KG1 (cell line): Measurements from ENCODE around the gene MISP3.

Experiments
- DNase-seq: peaks from one replicate; lab custom pipeline; 2025; lab: John Stamatoyannopoulos, UW

The MISP3 gene

DNA sequence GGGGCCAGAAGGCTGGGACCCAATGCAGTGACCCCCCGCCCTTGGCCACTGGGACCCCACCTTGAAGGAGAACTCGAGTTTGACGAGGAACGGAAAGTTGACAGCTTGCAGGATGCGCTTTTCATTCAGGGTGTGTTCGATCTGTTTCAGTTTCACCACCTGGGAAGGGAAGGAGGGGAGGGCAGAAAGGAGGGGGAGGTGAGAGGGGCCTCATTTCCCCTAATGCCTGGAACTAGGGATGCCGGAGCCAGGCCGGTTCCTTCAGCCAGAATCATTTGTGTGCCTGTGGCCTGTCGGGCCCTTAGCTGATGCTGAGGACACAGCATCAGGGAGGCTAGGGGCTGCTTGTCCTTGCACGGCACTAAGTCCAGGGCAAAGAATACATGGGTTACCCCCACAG, 30.2 kb downstream of the MISP3 start:
- DNase-seq: no peak

DNA sequence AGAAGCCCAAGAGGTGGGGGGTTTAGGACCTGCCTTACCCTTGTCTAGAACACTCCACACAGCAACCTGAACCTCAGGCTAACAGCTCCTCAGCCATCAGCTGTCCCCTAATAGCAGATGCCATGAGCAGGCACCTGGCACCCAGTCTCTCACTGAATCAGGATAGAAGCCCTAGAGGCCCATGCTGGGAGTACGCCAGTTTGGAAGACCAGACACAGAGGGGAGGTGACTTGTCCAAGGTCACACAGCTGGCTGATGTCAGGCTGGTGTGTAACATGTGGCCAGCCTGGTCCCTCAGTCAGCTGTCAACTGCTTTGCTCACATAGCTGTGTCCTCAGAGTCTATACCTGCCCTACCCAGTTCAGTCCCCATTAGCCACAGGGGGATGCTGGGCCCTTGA, 30.7 kb downstream of the MISP3 start:
- DNase-seq: no peak

DNA sequence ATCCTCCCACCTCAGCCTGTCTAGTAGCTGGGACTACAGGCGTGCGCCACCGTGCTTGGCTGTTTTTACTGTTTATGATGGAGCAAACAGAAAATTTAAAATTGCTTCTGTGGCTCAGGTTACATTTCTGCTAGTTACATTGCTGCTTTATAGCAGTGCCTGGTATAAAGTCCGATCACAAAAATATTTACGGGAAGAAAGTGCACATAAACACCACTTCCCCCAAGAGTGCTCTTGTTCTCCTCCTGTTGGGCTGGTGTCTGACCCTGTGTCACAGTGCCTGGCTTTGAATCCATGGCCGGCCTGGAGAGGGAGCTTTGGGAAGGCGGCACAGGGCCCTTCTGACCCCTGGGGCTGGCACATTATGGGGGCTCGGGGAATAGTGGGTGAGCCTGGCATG, 33.1 kb downstream of the MISP3 start:
- DNase-seq: no peak

DNA sequence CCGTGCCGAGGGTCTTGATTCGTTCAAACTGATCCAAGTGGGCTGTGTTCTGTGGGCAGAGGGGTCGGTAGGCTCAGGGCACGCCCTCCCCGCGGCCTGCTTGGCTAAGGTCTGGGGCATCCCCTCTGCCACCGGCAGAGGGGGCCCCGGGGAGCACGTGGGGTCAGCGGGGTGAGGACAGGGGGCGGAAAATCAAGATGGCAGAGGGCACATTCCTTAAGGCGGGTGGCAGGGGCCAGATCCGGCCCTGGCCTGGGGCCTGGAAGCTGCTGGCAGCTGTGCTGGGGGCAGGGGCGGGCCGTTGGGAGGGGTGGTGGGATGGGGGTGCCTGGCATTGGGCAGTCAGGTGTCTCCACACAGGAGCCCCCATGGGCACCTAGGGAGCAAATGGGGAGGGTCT, 34.3 kb downstream of the MISP3 start:
- no peak for DNase-seq

DNA sequence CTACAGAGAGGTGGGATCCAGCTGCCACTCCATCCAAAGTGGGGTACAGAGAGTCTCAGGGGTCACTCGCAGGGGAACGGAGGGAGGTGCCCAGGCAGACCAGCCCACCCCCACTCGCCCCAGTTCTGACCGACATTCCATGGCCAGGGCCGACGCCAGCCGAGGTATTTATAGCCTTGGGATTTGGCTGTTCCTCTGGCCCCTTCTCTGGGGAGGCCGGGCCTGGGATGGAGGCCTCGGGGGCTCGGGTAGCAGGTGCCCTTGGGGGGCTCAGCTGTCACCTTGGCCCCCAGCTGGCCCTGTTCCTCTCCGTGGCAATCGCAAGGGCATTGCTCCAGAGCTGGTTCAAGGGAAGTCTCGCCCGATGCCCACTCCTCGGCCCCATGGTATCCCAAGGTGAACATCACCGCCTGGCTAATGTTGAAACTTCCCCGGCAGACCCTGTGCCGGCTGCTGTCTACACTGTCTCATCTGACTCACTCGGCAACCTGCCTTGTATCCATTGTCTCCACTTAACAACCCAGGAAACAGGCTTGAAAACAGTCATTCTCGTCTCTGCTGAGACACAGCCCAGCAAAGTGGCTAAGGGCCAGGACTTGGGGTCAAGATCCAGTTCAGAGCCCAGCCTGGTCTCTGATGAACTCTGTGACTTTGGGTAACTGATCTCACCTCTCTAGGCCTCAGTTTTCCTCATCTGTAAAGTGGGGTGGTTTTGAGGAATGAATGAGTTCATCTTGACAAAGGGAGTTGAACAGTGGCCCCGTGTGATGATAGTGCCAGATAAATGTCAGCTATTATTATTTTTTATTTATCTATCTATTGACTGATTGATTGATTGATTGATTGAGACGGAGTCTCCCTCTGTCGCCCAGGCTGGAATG, 35.2 kb downstream of the MISP3 start:
- DNase-seq: no peak

DNA sequence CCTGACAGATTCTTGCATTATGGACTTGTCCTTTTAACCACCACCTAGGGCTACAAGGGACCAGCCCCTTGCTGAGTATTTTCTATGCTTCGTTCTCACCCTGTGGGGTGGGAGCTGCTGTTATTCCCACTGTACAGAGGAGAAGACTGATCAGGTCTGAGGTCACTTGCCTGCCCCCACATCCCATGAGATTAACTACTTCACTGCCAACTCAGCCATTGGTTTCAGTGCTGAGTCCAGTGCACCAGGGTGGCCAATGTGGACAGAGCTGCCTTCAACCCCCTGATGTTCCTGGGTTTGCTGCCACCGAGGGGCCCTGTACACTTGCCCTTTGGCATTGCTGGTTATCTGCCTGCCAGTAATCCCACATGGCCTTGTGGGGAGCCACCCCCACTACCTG, 38.1 kb downstream of the MISP3 start:
- DNase-seq: no peak

DNA sequence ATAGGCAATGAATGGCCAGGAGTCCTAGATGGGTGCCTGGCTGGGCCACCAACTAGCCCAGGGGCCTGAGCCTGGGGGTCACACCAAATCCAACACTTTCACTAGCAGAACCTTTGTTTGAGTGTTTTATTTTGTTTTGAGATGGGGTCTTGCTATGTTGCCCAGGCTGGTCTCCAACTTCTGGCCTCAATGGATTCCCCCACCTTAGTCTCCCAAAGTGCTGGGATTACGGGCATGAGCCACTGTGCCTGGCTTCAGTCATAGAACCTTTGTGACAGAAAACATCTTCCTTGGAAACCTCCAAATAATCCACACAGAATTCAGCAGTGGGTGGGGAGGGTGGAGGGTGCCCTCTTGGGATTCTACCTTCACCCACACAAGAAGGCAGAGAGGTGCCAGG, 38.9 kb downstream of the MISP3 start:
- DNase-seq: no peak

DNA sequence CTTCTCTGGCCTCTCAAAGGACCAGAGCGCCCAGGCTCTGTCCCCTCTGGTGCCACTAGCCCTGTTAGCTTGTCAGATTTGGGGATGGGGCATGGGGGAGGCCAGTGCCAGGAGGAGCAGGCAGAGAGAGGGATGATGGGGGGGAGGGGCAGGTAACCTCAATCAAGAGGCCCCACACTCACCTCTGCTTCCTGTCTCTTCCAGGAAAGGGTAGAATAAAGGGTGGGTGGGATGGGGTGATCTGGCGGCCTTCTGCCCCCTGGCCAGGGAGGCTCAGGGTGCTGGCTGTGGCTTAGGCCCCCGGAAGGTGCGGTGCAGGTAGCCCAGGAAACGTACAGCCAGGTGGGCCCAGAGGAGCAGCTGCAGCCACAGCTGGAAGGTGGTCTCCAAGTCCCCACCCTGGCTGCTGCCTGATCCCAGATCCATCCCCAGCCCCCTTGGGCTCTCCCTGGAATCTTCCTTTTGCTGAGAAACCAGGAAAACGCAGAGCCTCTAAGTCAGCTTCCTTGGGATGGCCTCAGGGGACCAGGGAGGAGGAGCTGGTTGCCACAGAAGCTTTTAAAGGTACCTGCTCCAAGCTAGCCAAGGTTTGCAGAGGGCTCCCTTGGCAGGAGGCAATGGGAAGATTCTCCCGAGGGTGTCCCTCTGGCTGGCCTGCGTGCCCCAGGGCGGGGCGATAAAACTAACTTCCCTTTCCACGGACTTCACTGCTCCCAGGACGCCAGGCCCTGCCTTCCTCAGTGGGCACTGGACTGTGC, 39.6 kb downstream of the MISP3 start:
- no peak for DNase-seq

DNA sequence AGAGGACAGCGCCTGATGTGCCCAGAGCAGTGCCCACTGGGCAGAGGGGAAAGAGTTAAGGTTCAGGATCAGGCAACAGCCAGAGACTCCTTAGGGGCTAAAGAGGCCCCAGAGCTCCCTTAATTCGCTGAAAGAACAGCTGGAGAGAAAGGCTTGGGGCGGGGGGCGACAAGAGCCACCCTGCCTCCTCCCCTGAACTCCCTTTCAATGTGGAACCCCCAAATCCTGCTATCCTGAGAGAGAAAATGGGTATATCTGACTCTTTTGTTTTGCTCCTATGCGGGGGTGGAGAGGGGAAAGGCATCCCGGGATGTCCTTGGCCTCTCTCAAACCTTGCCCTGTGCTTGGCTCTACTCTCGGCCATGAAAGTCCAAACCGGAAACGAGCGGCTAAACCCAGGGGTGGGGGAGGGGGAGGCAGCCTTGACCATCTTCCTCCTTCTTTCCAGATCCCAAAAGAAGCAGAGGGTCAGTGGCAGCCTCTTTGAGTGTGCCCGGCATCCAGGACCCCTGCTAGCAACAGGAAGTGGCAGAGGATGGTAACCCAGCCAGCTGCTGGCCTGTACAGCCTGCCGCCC, 40.3 kb downstream of the MISP3 start:
- no peak for DNase-seq

DNA sequence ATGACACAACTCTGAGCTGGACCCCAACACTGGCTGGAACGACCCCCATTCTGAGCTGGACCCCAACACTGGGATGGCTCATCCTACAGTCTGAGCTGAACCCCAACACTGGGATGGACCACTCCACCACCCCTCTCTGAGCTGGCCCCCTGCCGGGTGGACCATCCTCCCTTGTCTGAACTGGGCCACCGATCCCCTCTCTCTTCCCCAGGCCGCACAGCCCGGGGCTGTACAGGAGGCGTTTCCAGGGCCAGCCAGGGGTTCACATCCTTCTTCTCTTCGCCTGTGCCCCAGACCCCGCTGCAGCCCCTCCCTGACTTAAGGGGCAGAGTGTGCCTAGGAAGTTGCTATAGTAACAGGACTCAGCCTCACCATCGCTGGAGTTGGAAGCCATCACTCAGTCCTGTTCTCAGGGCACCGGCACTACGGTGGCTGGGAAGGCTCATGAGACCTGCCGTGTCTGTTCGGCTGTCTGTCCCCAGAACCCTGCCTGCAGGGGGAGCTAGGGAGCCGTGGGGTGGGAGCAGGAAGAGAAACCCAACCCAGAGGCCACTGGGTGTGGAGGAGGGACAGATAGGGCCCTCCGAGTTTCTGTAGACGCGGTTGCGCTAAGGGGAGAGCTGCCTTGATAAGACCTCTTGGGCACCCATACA, 41.3 kb downstream of the MISP3 start:
- peak; percentile 41 for DNase-seq

DNA sequence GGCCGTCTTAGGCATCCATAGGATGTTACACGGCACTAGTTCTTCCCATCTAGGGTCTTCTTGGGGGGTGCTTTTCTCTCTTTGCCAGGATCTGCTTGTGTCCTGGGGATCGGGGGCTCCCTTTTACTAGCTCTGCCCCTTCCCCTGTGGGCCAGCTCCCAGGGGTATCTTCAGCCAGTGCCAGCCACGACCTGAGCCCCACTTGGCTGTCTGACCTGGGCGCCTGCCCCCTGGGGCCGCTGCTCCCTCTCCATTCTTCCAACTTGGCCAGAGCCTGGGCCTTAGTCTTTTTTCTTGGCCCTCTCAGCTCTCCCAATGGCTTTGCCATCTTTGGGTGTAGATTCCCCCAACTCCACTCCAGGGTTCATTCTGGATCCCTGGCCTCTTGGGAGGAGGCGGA, 41.9 kb downstream of the MISP3 start:
- no peak for DNase-seq

DNA sequence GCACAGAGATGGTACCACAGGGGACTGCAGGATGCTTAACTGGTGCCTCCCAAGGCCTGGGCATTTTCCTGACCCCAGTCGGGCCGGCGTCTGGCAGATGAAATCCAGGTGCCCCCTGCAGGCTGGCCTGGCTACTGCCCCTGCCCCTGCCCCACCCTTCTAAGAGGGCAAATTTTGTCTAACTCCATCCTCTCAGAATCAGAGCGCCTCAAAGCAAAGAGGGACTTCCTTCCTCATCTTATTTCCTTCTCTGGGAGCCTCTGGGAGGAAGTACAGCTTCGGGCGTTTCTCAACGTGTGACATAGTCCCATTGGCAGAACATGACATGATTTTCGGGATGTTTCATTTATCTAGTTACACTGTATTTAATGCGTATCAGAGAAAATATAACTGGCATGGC, 42.3 kb downstream of the MISP3 start:
- no peak for DNase-seq

DNA sequence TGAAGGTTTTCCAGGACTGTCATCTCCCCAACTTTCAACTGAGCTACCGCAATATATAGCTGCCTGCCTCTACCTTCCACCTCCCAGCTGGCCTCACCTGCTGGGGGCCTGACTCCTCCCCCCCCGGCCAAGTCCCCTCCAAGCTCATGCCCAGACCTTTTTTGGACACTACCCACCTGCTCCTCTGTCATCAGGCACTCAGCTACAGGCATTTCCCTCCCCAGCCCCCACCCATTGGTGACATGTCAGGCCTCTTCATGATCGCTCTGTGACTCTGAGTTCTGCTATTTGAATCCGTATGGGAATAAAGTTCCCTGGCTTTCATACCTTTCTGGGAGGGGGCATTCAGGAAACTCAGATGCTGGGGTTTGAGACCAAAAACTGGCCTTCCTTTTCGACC, 43.2 kb downstream of the MISP3 start:
- DNase-seq: no peak

DNA sequence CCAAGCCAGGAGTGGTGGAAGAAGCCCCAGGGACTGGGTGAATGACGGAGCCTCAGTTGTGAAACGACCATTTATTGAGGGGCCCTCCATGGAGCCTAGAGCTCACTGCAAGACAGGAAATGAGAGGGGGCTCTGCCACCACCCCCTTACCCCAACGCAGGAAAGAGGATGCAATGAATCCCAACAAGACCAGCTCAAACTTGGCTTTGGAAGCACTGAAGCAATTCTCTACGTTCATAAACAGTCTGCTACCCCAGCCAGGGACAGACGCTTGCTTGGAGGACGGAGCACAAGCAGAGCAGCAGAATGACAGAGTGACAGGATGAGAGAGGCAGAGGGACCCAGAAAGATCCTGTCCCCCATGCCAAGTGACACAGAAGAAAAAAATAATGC, 43.9 kb downstream of the MISP3 start:
- no peak for DNase-seq

DNA sequence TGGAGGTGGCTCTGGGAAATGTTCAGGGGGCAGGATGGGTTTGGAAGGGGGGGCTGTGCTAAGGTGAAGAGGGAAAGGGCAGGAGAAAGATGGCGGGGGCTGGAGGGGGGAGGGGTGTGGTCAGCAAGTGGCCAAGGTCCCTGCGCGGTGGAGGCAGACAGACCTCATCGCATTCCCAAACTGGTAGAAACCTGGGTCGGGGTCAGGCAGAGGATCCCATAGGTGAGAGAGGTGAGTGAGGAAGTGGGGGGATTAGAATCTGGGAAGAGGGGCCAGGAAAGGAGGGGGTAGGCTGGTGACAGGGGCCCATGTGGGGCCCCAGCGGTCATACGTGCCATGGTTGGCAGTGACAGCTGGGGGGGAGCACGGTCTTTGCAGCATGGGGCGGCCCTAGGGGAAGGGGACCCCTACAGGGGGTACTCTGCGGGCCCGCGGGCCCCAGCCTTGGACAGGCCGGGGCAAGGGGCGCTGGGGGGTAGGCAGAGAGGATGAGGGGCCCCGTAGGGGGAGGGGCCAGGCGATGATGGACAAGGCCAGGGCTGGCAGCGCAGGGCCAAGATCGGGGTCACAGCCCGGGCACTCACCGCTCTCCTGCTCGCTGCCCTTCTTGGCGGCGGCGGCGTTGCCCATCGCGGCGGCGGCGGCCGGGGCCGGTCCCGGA, 44.5 kb downstream of the MISP3 start:
- DNase-seq: no peak

DNA sequence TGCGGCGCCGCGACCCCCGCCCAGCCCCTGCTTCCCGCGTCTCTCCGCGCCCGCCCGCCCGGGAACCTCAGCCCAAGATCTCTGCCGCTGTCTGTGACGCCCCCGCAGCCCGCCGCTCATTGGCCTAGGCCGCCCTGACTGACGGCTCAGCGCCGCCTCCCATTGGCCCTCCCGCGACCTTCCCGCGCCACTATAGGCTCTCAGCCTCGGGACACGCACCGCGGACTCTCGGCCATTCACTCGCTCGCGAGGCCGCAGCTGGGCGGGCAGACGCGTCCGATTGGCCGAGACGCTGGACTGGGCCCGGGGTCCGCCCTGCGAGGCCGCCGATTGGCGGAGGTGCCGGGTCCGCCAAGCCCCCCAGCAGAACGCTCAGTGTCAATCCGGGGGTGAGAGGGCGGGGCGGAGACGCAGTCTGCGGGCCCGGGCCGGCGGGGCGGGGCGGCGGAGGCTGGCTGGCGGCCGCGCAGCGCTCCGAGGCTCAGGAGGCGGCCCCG, 45.1 kb downstream of the MISP3 start, which contains the start of gene PRKACA:
TSS of gene PRKACA (minus strand) at position 95 of the 497 bp plus-strand sequence. CDS start 215 bp downstream, outside the sequence.
- peak; percentile 93 for DNase-seq

DNA sequence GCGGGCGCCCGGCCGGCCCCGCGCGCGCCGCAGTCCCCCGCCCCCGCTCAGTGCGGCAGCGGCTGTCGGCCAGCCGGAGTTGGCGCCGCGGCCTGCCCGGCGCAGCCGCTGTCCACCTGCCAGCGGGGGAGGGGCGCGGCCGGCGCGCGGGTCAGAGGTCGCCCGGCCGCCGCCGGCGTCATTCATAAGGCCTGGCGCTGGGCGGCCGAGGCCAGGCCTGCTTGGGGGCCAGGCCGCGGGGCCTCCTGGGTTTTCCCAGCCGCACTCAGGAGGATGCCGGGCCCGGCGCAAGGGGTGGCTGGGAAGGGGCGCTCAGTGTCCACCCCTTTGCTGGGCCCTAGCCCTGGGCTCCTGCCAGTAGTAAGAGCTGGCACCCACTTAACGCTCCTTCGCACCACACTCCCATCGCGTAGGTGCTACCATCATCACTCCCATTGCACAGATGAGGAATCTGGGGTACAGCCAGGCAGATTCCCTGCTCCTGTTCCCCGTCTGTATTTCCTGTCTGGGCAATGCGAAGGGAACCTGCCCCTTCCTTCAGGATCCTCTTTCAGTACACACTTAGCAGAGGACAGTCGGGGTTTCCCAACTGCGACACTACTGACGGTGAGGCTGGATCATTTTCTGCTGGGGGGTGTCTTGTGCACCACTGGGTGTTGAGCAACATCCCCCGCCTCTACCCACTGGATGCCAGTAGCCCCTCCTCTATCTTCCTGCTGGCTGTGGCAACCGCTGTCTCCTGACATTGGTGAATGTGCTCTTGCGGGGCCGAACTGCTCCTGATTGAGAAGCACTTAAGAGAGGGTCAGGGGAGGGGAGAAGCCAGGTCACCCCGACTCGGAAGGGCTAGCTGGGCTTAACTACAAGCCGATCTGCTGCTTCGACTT, 45.8 kb downstream of the MISP3 start:
- peak; percentile 52 for DNase-seq

DNA sequence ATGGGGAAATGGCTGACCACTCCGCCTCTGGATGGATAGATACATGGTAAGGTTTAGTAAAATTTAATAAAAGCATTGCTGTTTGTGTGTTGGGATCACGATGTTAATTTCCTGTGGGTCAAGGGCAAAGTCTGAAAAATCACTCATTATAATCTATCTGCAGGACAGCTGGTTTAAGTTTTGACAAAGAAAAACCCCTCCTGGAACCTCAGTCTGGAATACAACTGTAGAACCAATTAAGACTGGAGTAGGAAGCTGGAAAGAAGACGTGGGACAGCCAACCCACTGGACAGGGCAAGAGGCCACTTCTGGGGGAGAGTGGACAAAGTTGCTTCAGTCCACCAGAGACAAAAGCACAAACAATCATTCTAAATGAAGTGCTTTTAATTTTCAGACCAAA, 46.6 kb downstream of the MISP3 start:
- no peak for DNase-seq

DNA sequence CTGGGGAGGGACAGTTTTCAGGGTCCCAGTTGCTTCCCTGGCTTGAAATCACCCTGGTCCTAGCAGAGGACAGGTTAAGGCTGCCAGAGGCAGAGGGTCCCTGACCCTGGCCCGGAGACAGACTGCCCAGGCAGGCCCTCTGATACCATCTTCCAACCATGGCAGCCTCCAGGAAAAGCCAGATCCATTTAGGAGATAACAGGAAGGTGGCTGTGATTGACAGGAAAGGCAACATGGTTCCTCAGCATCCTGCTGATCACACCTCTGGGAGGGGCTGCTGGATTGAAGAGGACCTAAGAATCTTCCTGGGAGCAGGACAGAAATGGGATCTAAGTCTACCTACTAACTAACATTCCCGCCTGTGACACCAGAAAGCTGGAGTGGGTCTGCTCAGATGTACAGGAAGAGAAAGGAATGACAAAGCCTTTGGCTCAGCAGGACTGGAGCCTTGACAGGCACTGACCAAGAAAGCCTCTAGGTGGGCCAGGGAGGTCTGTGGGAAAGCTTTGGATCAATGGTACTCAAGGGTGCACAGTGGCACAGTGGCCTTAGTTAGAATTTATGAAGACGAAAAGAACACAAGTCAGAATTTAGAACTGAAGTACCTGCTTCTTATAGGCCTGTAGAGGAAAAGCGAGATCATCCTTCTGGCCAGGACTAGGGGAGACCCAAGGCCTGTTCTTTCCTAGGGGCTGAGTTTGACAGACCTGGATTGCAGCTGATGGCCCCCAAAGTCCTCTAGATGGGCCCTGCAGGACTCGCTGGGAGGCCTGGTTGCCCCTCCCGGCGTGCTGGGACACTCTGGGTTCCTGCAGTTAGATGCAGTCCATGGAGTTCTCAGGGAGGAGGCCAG, 47.3 kb downstream of the MISP3 start:
- no peak for DNase-seq

DNA sequence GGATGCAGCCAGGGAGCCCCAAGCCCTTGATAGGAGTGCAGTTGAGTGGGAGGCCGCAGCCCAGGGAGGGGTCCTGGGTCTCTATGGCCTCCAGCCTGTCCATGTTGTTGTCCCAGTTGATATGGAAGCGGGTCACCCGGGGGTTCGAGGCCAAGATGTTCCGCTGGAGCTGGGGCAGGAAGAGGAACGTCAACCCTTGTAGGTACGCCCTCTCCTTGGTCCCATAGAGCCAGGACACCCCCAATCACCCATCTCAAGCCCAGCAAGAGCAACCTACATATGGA, 47.9 kb downstream of the MISP3 start:
- no peak for DNase-seq
